GM12878 (cell line): ENCODE results near the gene DDIT4. TPM values are rescaled to one million over a fixed set of nuclear protein-coding genes. Genes with fewer than 3 reads are reported as not detected.

ENCODE experiments used
- ATAC-seq: fragments of 200-7000 bp; cut with Tn5 transposase; 3 replicates; pipeline ENCODE4 v1.9.1; 2020; ENCODE audit warnings: mild to moderate bottlenecking, moderate library complexity
- BruUV-seq: library from RNA; stranded (reverse); fragments of 400-500 nt; replicated peaks from 2 replicates; lab custom pipeline; 2021; lab: Mats Ljungman, UMichigan
- CTCF ChIA-PET: fragments of 300-600 bp; sonication (Branson Sonifier 250); formaldehyde crosslinking; extraction: SDS; loops from one replicate; lab custom pipeline; 2021; ENCODE audit warnings: inconsistent platforms; lab: Yijun Ruan, JAX
- POLR2A ChIA-PET: fragments of 350-600 bp; formaldehyde crosslinking; extraction: SDS; loops from one replicate; lab custom pipeline; 2021; ENCODE audit warnings: inconsistent platforms; lab: Charles Lee
- RAD21 ChIA-PET: fragments of 300-600 bp; sonication (Branson Sonifier 250); formaldehyde crosslinking; loops from one replicate; lab custom pipeline; 2023; ENCODE audit warnings: antibody characterized with exemption; ENCODE audit not compliant: unreplicated experiment; lab: Charles Lee
- SMC1A ChIA-PET: fragments of 300-600 bp; sonication (Branson Sonifier 250); formaldehyde crosslinking; loops from one replicate; lab custom pipeline; 2023; ENCODE audit not compliant: unreplicated experiment, uncharacterized antibody; lab: Charles Lee
- DNase-seq: peaks from one replicate; pipeline ENCODE4 v3.0.0-alpha.2; 2011; ENCODE audit warnings: low read depth, low spot score
- FAIRE-seq: peaks from 3 replicates; lab custom pipeline; 2011; peaks lifted over from hg19 to GRCh38; lab: Jason Lieb, UNC
- H2AFZ ChIP-seq: 2 replicates; pipeline ENCODE4 v1.6.0; 2011; ENCODE audit warnings: low read depth, low read length, control low read depth; ENCODE audit not compliant: control insufficient read depth
- H3K27ac ChIP-seq: 2 replicates; pipeline ENCODE4 v1.5.1; 2011; ENCODE audit warnings: control low read depth; ENCODE audit not compliant: control insufficient read depth, insufficient read depth
- H3K27me3 ChIP-seq, 2 experiments: replicated peaks in 1 of 2; 2 replicates each; pipeline versions ENCODE4 v1.6.0 to v1.6.1; 2011; ENCODE audit warnings: low read length in 1 of 2; ENCODE audit not compliant: control insufficient read depth in 2 of 2, insufficient read depth in 2 of 2
- H3K36me3 ChIP-seq, 2 experiments: 2 replicates each; pipeline ENCODE4 v1.5.1; 2011; ENCODE audit warnings: low read length in 1 of 2; ENCODE audit not compliant: control insufficient read depth in 2 of 2, insufficient read depth in 2 of 2
- H3K4me1 ChIP-seq: 2 replicates; pipeline ENCODE4 v1.6.1; 2011; ENCODE audit warnings: mild to moderate bottlenecking, low read length, moderate library complexity, mixed read lengths; ENCODE audit not compliant: control insufficient read depth, insufficient read depth
- H3K4me2 ChIP-seq: 2 replicates; pipeline ENCODE4 v1.6.0; 2011; ENCODE audit warnings: control low read depth; ENCODE audit not compliant: control insufficient read depth, insufficient read depth
- H3K4me3 ChIP-seq: fragments of 200-600 bp; sonication (generic); 2 replicates; pipeline ENCODE4 v1.5.1; 2016
- H3K79me2 ChIP-seq: 2 replicates; pipeline ENCODE4 v1.6.0; 2011; ENCODE audit warnings: low read length; ENCODE audit not compliant: control insufficient read depth, insufficient read depth
- H3K9ac ChIP-seq: 2 replicates; pipeline ENCODE4 v1.8.0; 2011; ENCODE audit warnings: low read length, control low read depth, mixed read lengths; ENCODE audit not compliant: control insufficient read depth, insufficient read depth
- H3K9me3 ChIP-seq: replicated peaks from 3 replicates; pipeline ENCODE4 v1.5.1; 2011; ENCODE audit warnings: mild to moderate bottlenecking, low read length; ENCODE audit not compliant: control insufficient read depth, insufficient read depth
- H4K20me1 ChIP-seq: 2 replicates; pipeline ENCODE4 v1.6.0; 2011; ENCODE audit not compliant: control insufficient read depth, insufficient read depth
- CREM ChIP-seq: IDR thresholded peaks from 2 replicates; pipeline ENCODE4 v1.6.1; 2014; ENCODE audit warnings: antibody characterized with exemption, low read depth
- E2F8 ChIP-seq: fragments of 450-650 bp; IDR thresholded peaks from 2 replicates; pipeline ENCODE4 v1.6.1; 2018; ENCODE audit warnings: mild to moderate bottlenecking, low read depth, moderate library complexity; ENCODE audit not compliant: partially characterized antibody
- EP300 ChIP-seq, 2 experiments: fragments of 150-350 bp in 1 of 2; IDR thresholded peaks; 2 replicates each; pipeline ENCODE4 v1.6.1; 2011 to 2012; ENCODE audit warnings: low read depth in 2 of 2, low read length in 2 of 2, borderline replicate concordance in 1 of 2, improper control_type of control experiment in 1 of 2, inconsistent platforms in 1 of 2; ENCODE audit not compliant: control insufficient read depth in 1 of 2
- ESRRA ChIP-seq: IDR thresholded peaks from 2 replicates; pipeline ENCODE4 v1.6.1; 2012; ENCODE audit warnings: mild to moderate bottlenecking, low read length, improper control_type of control experiment
- FOXK2 ChIP-seq: fragments of 450-650 bp; IDR thresholded peaks from 2 replicates; pipeline ENCODE4 v1.6.1; 2017; ENCODE audit warnings: mild to moderate bottlenecking, moderate library complexity
- GATAD2B ChIP-seq: fragments of 450-650 bp; conservative IDR thresholded peaks from 2 replicates; pipeline ENCODE4 v1.6.1; 2017; ENCODE audit warnings: low read depth, mild to moderate bottlenecking, moderate library complexity
- HDAC2 ChIP-seq: fragments of 200-600 bp; sonication (generic); IDR thresholded peaks from 2 replicates; pipeline ENCODE4 v1.6.1; 2017
- MXI1 ChIP-seq: fragments of 150-350 bp; IDR thresholded peaks from 2 replicates; pipeline ENCODE4 v1.6.1; 2011; ENCODE audit warnings: low read depth, mild to moderate bottlenecking, inconsistent platforms, low read length, improper control_type of control experiment
- NFYB ChIP-seq: IDR thresholded peaks from 2 replicates; pipeline ENCODE4 v1.6.1; 2011; ENCODE audit warnings: low read depth, mild to moderate bottlenecking, low read length, improper control_type of control experiment, moderate library complexity; ENCODE audit not compliant: insufficient read depth
- PAX8 ChIP-seq: fragments of 450-650 bp; IDR thresholded peaks from 2 replicates; pipeline ENCODE4 v1.6.1; 2017; ENCODE audit warnings: mild to moderate bottlenecking, moderate library complexity
- POLR2A ChIP-seq: IDR thresholded peaks from 2 replicates; pipeline ENCODE4 v1.6.1; 2011; ENCODE audit warnings: low read depth, mild to moderate bottlenecking, low read length
- RELA ChIP-seq: fragments of 450-650 bp; IDR thresholded peaks from 2 replicates; pipeline ENCODE4 v1.8.0; 2014; ENCODE audit warnings: borderline replicate concordance; ENCODE audit not compliant: partially characterized antibody
- RFX5 ChIP-seq: IDR thresholded peaks from 2 replicates; pipeline ENCODE4 v1.6.1; 2011; ENCODE audit warnings: low read depth, low read length, improper control_type of control experiment
- SMC3 ChIP-seq: IDR thresholded peaks from 2 replicates; pipeline ENCODE4 v1.6.1; 2011; ENCODE audit warnings: low read length, improper control_type of control experiment, borderline replicate concordance
- SREBF1 ChIP-seq: IDR thresholded peaks from 2 replicates; pipeline ENCODE4 v1.6.1; 2012; ENCODE audit warnings: mild to moderate bottlenecking, low read length
- ZNF274 ChIP-seq: IDR thresholded peaks from one replicate; pipeline ENCODE4 v1.8.0; 2011; ENCODE audit not compliant: insufficient read length, insufficient read depth
- WGBS: methylation state at CpG from one replicate; pipeline ENCODE4 v1.1.6; 2016; ENCODE audit warnings: low lambda C conversion rate; ENCODE audit not compliant: insufficient replicate concordance, insufficient coverage; ENCODE audit errors: missing lambda C conversion rate; 5-methylcytosine and 5-hydroxymethylcytosine counted together
- in situ Hi-C: fragments of 300-500 bp; cut with MboI; formaldehyde crosslinking; loops from 9 replicates; pipeline ENCODE4 v1.14.3; 2018; ENCODE audit warnings: mixed read lengths
- intact Hi-C: fragments of 100-400 bp; cut with micrococcal nuclease; formaldehyde crosslinking; loops from one replicate; pipeline ENCODE4 v1.14.2; 2022; ENCODE audit not compliant: unreplicated experiment
- polyA plus RNA-seq, 11 experiments: library from polyadenylated mRNA; depleted of rRNA in 4 of 11; unstranded in 6 of 11; stranded (reverse) in 5 of 11; fragments of >200 nt; fragmentation: Nextera tagmentation in 4 of 11; fragmentation: Illumina TruSeq in 1 of 11; extraction: Ambion mirVana in 4 of 11; extraction: Trizol in 1 of 11; gene quantifications; 1 replicate in 1 of 11; 2 replicates in 10 of 11; pipeline versions ENCODE4 v1.2.1 to v1.2.3, GENCODE V29; 2011 to 2016; ENCODE audit warnings: inconsistent platforms in 2 of 11, missing spikeins in 2 of 11, low read depth in 1 of 11
- total RNA-seq, 4 experiments: library from RNA; depleted of rRNA in 3 of 4; stranded (reverse); fragments of >200 nt in 3 of 4; fragmentation: Illumina TruSeq in 1 of 4; extraction: Trizol in 1 of 4; gene quantifications; 2 replicates each; pipeline versions ENCODE4 v1.2.1 to v1.2.3, GENCODE V29; 2013 to 2021
- TF ChIP-seq, protein P1 (sequence below): fragments of 450-650 bp; IDR thresholded peaks from 2 replicates; pipeline ENCODE4 v1.6.1; 2016; ENCODE audit warnings: mild to moderate bottlenecking, moderate library complexity, borderline replicate concordance

Gene DDIT4
- total and polyA plus RNA-seq, 10 of the 15 experiments (the other 5 are each of a cell fraction or from before 2014, with no cell fraction given): 2.1 to 277 (median 183) TPM

DNA sequence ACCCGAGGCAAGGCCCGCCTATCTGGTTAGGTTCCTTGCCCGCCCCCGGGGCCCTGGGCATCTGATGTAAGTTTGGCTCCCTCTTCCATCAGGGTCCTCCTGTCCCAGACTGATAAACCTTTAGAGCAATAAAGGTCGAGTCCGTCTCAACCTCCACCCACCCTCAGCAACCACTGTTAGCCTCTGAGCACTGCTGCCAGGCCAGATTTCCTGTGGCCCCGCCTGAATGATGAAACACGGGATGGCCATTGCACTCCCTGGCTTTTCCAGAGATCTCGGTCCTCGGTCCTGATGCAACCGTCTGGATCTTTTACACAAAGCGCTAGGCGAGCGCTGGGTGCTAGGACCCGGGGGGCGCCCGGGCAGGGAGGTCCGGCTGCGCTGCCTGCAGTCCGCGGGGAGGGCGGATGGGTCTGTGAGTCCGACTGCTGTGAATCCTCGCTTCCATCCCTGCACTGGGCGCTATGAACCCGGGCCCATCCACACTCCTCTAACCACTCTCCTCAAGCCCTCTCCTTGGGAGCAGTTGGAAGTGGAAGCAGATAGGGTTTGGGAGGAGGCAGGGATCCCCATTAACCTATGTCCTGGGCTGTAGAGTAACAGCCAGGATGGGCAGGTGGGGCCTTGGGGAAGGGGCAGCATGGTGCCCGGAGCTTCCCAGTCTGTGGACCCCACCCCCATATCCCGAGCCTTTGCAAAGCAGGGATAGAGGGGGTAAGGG is 875 bp upstream of the DDIT4 start:
- Histone ChIP-seq H4K20me1 (peaks cover 12% of the 10 kb centered on the region), H3K4me2 (peak overlapping the region; percentile 91), H3K27me3 (no peaks in the 10 kb centered on the region), H3K27ac (peak overlapping the region; percentile 69), H3K79me2 (peaks cover 39% of the 10 kb centered on the region), H3K4me1 (peaks cover 12% of the 10 kb centered on the region), H2AFZ (peak overlapping the region; percentile 51), H3K9ac (peak overlapping the region; percentile 77), H3K4me3 (peak overlapping the region; percentile 81), H3K9me3 (no peaks in the 10 kb centered on the region), H3K36me3 (peaks cover 2 to 8% of the 10 kb centered on the region in 2 experiments)
- RAD21 ChIA-PET: interaction anchor here (0.7 to 7.8 kb wide), 12 partner anchors 14 to 224 kb away, joined by 3 to 200 read pairs (median 14); partner anchors contain the start of genes ANAPC16 and ASCC1
- SMC1A ChIA-PET: interaction anchor here (0.8 to 12.9 kb wide), 13 partner anchors 14 to 140 kb away, joined by 3 to 275 read pairs (median 10); partner anchors contain the start of genes ANAPC16 and ASCC1
- intact Hi-C loops (loop anchor here (1.0 kb wide), 5 partner anchors 12 to 62 kb away; no protein-coding TSS in a partner anchor), in situ Hi-C loops (no loop called here)
- FAIRE-seq: no peak
- 2% methylated on average over 28 of the region's 28 CpGs for WGBS
- BruUV-seq: TSS peak; percentile 96
- no peak for DNase-seq
- peak; percentile 70 for ATAC-seq
- POLR2A ChIA-PET: interaction anchor here (0.5 to 13.9 kb wide), 18 partner anchors 10 to 234 kb away, joined by 3 to 267 read pairs (median 8); partner anchors contain the start of genes ANAPC16 and ASCC1
- CTCF ChIA-PET: interaction anchor here (1.0 to 11.3 kb wide), 9 partner anchors 8 to 61 kb away, joined by 3 to 275 read pairs (median 9); no protein-coding TSS in a partner anchor
- TF ChIP-seq, protein P1, sequence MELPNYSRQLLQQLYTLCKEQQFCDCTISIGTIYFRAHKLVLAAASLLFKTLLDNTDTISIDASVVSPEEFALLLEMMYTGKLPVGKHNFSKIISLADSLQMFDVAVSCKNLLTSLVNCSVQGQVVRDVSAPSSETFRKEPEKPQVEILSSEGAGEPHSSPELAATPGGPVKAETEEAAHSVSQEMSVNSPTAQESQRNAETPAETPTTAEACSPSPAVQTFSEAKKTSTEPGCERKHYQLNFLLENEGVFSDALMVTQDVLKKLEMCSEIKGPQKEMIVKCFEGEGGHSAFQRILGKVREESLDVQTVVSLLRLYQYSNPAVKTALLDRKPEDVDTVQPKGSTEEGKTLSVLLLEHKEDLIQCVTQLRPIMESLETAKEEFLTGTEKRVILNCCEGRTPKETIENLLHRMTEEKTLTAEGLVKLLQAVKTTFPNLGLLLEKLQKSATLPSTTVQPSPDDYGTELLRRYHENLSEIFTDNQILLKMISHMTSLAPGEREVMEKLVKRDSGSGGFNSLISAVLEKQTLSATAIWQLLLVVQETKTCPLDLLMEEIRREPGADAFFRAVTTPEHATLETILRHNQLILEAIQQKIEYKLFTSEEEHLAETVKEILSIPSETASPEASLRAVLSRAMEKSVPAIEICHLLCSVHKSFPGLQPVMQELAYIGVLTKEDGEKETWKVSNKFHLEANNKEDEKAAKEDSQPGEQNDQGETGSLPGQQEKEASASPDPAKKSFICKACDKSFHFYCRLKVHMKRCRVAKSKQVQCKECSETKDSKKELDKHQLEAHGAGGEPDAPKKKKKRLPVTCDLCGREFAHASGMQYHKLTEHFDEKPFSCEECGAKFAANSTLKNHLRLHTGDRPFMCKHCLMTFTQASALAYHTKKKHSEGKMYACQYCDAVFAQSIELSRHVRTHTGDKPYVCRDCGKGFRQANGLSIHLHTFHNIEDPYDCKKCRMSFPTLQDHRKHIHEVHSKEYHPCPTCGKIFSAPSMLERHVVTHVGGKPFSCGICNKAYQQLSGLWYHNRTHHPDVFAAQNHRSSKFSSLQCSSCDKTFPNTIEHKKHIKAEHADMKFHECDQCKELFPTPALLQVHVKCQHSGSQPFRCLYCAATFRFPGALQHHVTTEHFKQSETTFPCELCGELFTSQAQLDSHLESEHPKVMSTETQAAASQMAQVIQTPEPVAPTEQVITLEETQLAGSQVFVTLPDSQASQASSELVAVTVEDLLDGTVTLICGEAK: peak; percentile 39; the same call in 1 of the 2 replicates
- TF ChIP-seq CREM: peak; percentile 57
- no peak for TF ChIP-seq PAX8
- TF ChIP-seq EP300 (IDR thresholded peaks at IDR 0.05; ENCODE audit: borderline replicate concordance in 1 of 2, control insufficient read depth in 1 of 2, low read depth in 2 of 2, low read length in 2 of 2): no peak
- no peak for TF ChIP-seq MXI1
- TF ChIP-seq ZNF274: no peak
- TF ChIP-seq E2F8: no peak
- no peak for TF ChIP-seq RFX5
- no peak for TF ChIP-seq RELA
- no peak for TF ChIP-seq SREBF1
- no peak for TF ChIP-seq SMC3
- TF ChIP-seq HDAC2: no peak
- no peak for TF ChIP-seq FOXK2
- no peak for TF ChIP-seq ESRRA
- TF ChIP-seq GATAD2B: 0 out of 2 replicates have a peak, but pooled peaks have one; percentile 54
- peak; percentile 65; the same call in 1 of the 2 replicates for TF ChIP-seq POLR2A
- TF ChIP-seq NFYB: no peak
